ENCODE results near the gene ATP1A1. TPM values are rescaled to one million over a fixed set of nuclear protein-coding genes. Genes with fewer than 3 reads are reported as not detected.

ATP1A1 gene
- total RNA-seq, 1 experiment from 2014 or later, result 239 TPM

DNA sequence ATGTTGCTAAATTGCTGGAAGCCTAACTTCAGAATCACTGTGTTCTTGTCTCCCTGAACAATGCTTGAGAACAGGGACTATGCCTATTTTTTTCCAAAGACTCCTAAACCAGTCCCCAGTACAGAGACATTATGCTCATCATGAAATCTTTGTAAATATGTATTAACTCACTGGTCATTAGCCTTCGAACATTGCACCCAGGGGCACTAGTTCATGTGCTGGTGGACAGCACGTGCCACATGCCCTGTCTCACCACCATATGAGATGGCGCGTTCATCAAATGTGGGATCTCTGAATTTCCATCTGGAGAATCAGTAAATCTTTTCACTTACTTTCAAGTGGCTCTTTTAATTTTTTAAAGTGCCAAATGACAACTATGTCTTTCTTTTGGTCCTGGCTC is 11.0 kb upstream of the ATP1A1 start:
- H3K27ac Mint-ChIP-seq, result no peak overlapping the region
- Histone ChIP-seq H2BK120ac (ENCODE audit: low read depth, low read length, poor library complexity, severe bottlenecking) (no peak overlapping the region), H2BK15ac (ENCODE audit: low read depth, low read length) (no peak overlapping the region), H4K5ac (ENCODE audit: insufficient read length, low read depth, low read length) (no peak overlapping the region), H2BK20ac (ENCODE audit: low read depth, low read length, poor library complexity, severe bottlenecking) (no peak overlapping the region), H3K23me2 (ENCODE audit: insufficient read length, low read depth, low read length, poor library complexity, severe bottlenecking) (no peaks in the 10 kb centered on the region), H2BK12ac (ENCODE audit: insufficient read length, low read depth, low read length) (no peak overlapping the region), H3K9ac (ENCODE audit: extremely low read depth, insufficient read length, low read length) (no peak overlapping the region), H4K91ac (ENCODE audit: insufficient read length, low read depth, low read length) (no peak overlapping the region), H2AK5ac (ENCODE audit: insufficient read length, low read length) (no peak overlapping the region), H3K14ac (ENCODE audit: insufficient read depth, low read length) (no peak overlapping the region), H3K79me2 (ENCODE audit: insufficient read depth, low read length) (no peaks in the 10 kb centered on the region), H3T11ph (ENCODE audit: low read length) (no peak overlapping the region), H3K79me1 (ENCODE audit: insufficient read depth, low read depth, low read length, poor library complexity, severe bottlenecking) (no peaks in the 10 kb centered on the region), H3K56ac (ENCODE audit: insufficient read length, low read depth, low read length) (no peak overlapping the region), H3K4me1 (ENCODE audit: insufficient read depth, low read length) (no peaks in the 10 kb centered on the region), H2AFZ (ENCODE audit: low read length) (no peak overlapping the region), H2BK5ac (ENCODE audit: insufficient read length, low read length) (no peak overlapping the region), H3K27ac (ENCODE audit: insufficient read length, low read depth, low read length) (no peak overlapping the region), H4K8ac (replicated peaks; ENCODE audit: insufficient read length, low read depth, low read length) (no peak overlapping the region), H3K27me3 (ENCODE audit: insufficient read depth, low read length) (no peaks in the 10 kb centered on the region), H3K9me3 (ENCODE audit: control insufficient read depth, low read depth, low read length) (no peaks in the 10 kb centered on the region), H3K4me2 (ENCODE audit: insufficient read depth, insufficient read length, low read length) (no peak overlapping the region), H3K18ac (ENCODE audit: insufficient read length, low read depth, low read length) (no peak overlapping the region), H3K4ac (ENCODE audit: low read depth, low read length) (no peak overlapping the region), H4K20me1 (ENCODE audit: control insufficient read depth, insufficient read depth, insufficient read length) (no peaks in the 10 kb centered on the region), H3K23ac (ENCODE audit: insufficient read length, low read depth, low read length) (no peak overlapping the region)
- peaks cover 11 to 12% of the 10 kb centered on the region in 2 experiments for H3K4me1 Mint-ChIP-seq
- no peak for DNase-seq
- no peak overlapping the region for H3K4me3 Mint-ChIP-seq
- no peaks in the 10 kb centered on the region; a peak in 1 of 5 replicates for H3K9me3 Mint-ChIP-seq
- WGBS (ENCODE audit: extremely low coverage, insufficient read length, low lambda C conversion rate), result no CpG with 5 or more reads among the region's 4 CpGs
- TF ChIP-seq, protein P1, sequence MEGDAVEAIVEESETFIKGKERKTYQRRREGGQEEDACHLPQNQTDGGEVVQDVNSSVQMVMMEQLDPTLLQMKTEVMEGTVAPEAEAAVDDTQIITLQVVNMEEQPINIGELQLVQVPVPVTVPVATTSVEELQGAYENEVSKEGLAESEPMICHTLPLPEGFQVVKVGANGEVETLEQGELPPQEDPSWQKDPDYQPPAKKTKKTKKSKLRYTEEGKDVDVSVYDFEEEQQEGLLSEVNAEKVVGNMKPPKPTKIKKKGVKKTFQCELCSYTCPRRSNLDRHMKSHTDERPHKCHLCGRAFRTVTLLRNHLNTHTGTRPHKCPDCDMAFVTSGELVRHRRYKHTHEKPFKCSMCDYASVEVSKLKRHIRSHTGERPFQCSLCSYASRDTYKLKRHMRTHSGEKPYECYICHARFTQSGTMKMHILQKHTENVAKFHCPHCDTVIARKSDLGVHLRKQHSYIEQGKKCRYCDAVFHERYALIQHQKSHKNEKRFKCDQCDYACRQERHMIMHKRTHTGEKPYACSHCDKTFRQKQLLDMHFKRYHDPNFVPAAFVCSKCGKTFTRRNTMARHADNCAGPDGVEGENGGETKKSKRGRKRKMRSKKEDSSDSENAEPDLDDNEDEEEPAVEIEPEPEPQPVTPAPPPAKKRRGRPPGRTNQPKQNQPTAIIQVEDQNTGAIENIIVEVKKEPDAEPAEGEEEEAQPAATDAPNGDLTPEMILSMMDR (conservative IDR thresholded peaks at IDR 0.05), result no peak
- H3K36me3 Mint-ChIP-seq (ENCODE audit: insufficient read depth in 1 of 3, low read depth in 3 of 3), result no peaks in the 10 kb centered on the region
- peaks cover 5% of the 10 kb centered on the region for H3K27me3 Mint-ChIP-seq (ENCODE audit: low read depth)

Measured in H9 (cell line).